Measurements from ENCODE around the gene FGF14. TPM values are rescaled to one million over a fixed set of nuclear protein-coding genes. Genes with fewer than 3 reads are reported as not detected.

The FGF14 gene
- total RNA-seq, 2 donors from 2014 or later, result under 0.01 to 0.28 TPM

- no peak overlapping the region for H3K27ac ChIP-seq
- H3K9me3 ChIP-seq, result no peaks in the 10 kb centered on the region
- intact Hi-C loops (cut with DNase I), result no loop called here
- DNase-seq (ENCODE audit: low spot score), result no peak
- no peak overlapping the region for H3K4me3 ChIP-seq
- H3K27me3 ChIP-seq (replicated peaks; ENCODE audit: insufficient read depth), result no peaks in the 10 kb centered on the region
- no peaks in the 10 kb centered on the region for H3K4me1 ChIP-seq (replicated peaks)
- TF ChIP-seq POLR2AphosphoS5 (IDR thresholded peaks at IDR 0.05) (no peak), CTCF (IDR thresholded peaks at IDR 0.05) (no peak), POLR2A (IDR thresholded peaks at IDR 0.05) (no peak)
- no peaks in the 10 kb centered on the region for H3K36me3 ChIP-seq
- 36% methylated on average over 3 of the region's 3 CpGs for WGBS
Observed at GRCh38 chr13:102240110-102240509, 161.7 kb downstream of the FGF14 start.

GRCh38 chr13:102237230-102237629 is 164.6 kb downstream of the FGF14 start:
- H3K36me3 ChIP-seq, result no peaks in the 10 kb centered on the region
- no peak overlapping the region for H3K4me3 ChIP-seq
- no peaks in the 10 kb centered on the region for H3K9me3 ChIP-seq
- H3K27me3 ChIP-seq (replicated peaks; ENCODE audit: insufficient read depth), result no peaks in the 10 kb centered on the region
- H3K4me1 ChIP-seq (replicated peaks), result no peaks in the 10 kb centered on the region
- H3K27ac ChIP-seq, result no peak overlapping the region
- TF ChIP-seq POLR2A (IDR thresholded peaks at IDR 0.05) (no peak), CTCF (IDR thresholded peaks at IDR 0.05) (no peak), POLR2AphosphoS5 (IDR thresholded peaks at IDR 0.05) (no peak)
- DNase-seq (ENCODE audit: low spot score), result no peak
- 72% methylated on average over 6 of the region's 6 CpGs for WGBS
- intact Hi-C loops (cut with DNase I), result no loop called here

GRCh38 chr13:102236830-102237229 is 165.0 kb downstream of the FGF14 start:
- no peak overlapping the region for H3K27ac ChIP-seq
- H3K36me3 ChIP-seq, result no peaks in the 10 kb centered on the region
- TF ChIP-seq POLR2A (IDR thresholded peaks at IDR 0.05) (no peak), CTCF (IDR thresholded peaks at IDR 0.05) (no peak), POLR2AphosphoS5 (IDR thresholded peaks at IDR 0.05) (no peak)
- WGBS, result 89% methylated on average over 8 of the region's 8 CpGs
- DNase-seq (ENCODE audit: low spot score), result no peak
- H3K4me1 ChIP-seq (replicated peaks), result no peaks in the 10 kb centered on the region
- intact Hi-C loops (cut with DNase I), result no loop called here
- no peaks in the 10 kb centered on the region for H3K27me3 ChIP-seq (replicated peaks; ENCODE audit: insufficient read depth)
- H3K9me3 ChIP-seq, result no peaks in the 10 kb centered on the region
- H3K4me3 ChIP-seq, result no peak overlapping the region

- Histone ChIP-seq H3K36me3 (no peaks in the 10 kb centered on the region), H3K4me3 (no peak overlapping the region), H3K27me3 (replicated peaks; ENCODE audit: insufficient read depth) (no peaks in the 10 kb centered on the region), H3K27ac (no peak overlapping the region), H3K9me3 (no peaks in the 10 kb centered on the region), H3K4me1 (replicated peaks) (no peaks in the 10 kb centered on the region)
- 51% methylated on average over 7 of the region's 7 CpGs for WGBS
- TF ChIP-seq CTCF (IDR thresholded peaks at IDR 0.05), result no peak
- DNase-seq (ENCODE audit: low spot score), result no peak
- intact Hi-C loops (cut with DNase I), result no loop called here
Observed at GRCh38 chr13:102236341-102236740, 165.5 kb downstream of the FGF14 start.

GRCh38 chr13:102235689-102236088 is 166.2 kb downstream of the FGF14 start:
- H3K9me3 ChIP-seq, result no peaks in the 10 kb centered on the region
- H3K4me1 ChIP-seq (replicated peaks), result no peaks in the 10 kb centered on the region
- WGBS, result 41% methylated on average over 1 of the region's 1 CpG
- TF ChIP-seq POLR2AphosphoS5 (IDR thresholded peaks at IDR 0.05) (no peak), POLR2A (IDR thresholded peaks at IDR 0.05) (no peak), CTCF (IDR thresholded peaks at IDR 0.05) (no peak)
- no peak overlapping the region for H3K4me3 ChIP-seq
- H3K27me3 ChIP-seq (replicated peaks; ENCODE audit: insufficient read depth), result no peaks in the 10 kb centered on the region
- no peak for DNase-seq (ENCODE audit: low spot score)
- intact Hi-C loops (cut with DNase I), result no loop called here
- H3K36me3 ChIP-seq, result no peaks in the 10 kb centered on the region
- H3K27ac ChIP-seq, result no peak overlapping the region
